Panc1 (cell line): ENCODE measurements around the gene ANK3. TPM values are rescaled to one million over a fixed set of nuclear protein-coding genes. Genes with fewer than 3 reads are reported as not detected.

Source experiments
- ATAC-seq: fragments of 200-7000 bp; cut with Tn5 transposase; 2 replicates; pipeline ENCODE4 v1.9.1; 2020; ENCODE audit warnings: mild to moderate bottlenecking, moderate library complexity
- BruUV-seq: library from RNA; stranded (reverse); fragments of 400-500 nt; replicated peaks from 2 replicates; lab custom pipeline; 2021; lab: Mats Ljungman, UMichigan
- CTCF ChIA-PET: fragments of 300-600 bp; sonication (Branson Sonifier 250); formaldehyde crosslinking; loops from one replicate; lab custom pipeline; 2022; ENCODE audit warnings: antibody characterized with exemption; lab: Charles Lee
- POLR2A ChIA-PET: fragments of 300-600 bp; sonication (Branson Sonifier 250); formaldehyde crosslinking; loops from one replicate; lab custom pipeline; 2022; ENCODE audit warnings: antibody characterized with exemption; lab: Charles Lee
- DNase-seq: peaks from one replicate; pipeline ENCODE4 v3.0.0-alpha.2; 2010; ENCODE audit warnings: low read depth, low spot score
- H3K27ac ChIP-seq: 2 replicates; pipeline ENCODE4 v1.5.1; 2011; ENCODE audit warnings: mild to moderate bottlenecking, low read length, inconsistent platforms
- H3K27me3 ChIP-seq: fragments of 200-500 bp; sonication (Bioruptor generic); 2 replicates; pipeline ENCODE4 v1.6.0; 2014; ENCODE audit warnings: low read length, inconsistent platforms; ENCODE audit not compliant: control insufficient read depth, insufficient read depth
- H3K36me3 ChIP-seq: fragments of 200-500 bp; sonication (Bioruptor generic); 2 replicates; pipeline ENCODE4 v1.5.1; 2014; ENCODE audit warnings: inconsistent platforms, mild to moderate bottlenecking, low read length, moderate library complexity; ENCODE audit not compliant: control insufficient read depth, insufficient read depth
- H3K4me1 ChIP-seq: 2 replicates; pipeline ENCODE4 v1.5.1; 2011; ENCODE audit warnings: inconsistent platforms, mild to moderate bottlenecking, low read length, moderate library complexity; ENCODE audit not compliant: control insufficient read depth, insufficient read depth
- H3K4me3 ChIP-seq, 2 experiments: 2 replicates each; pipeline ENCODE4 v1.5.1; 2011 to 2012; ENCODE audit warnings: low read depth in 2 of 2, low read length in 2 of 2, mild to moderate bottlenecking in 2 of 2, inconsistent platforms in 1 of 2, moderate library complexity in 1 of 2
- H3K9me3 ChIP-seq: fragments of 200-500 bp; sonication (Bioruptor generic); 2 replicates; pipeline ENCODE4 v1.5.1; 2014; ENCODE audit warnings: low read depth, mild to moderate bottlenecking, inconsistent platforms, low read length, moderate library complexity; ENCODE audit not compliant: control insufficient read depth, insufficient read depth
- POLR2AphosphoS5 ChIP-seq: IDR thresholded peaks from 2 replicates; pipeline ENCODE4 v1.6.1; 2012; ENCODE audit warnings: mild to moderate bottlenecking, low read depth, low read length, moderate library complexity
- SIN3A ChIP-seq: IDR thresholded peaks from 2 replicates; pipeline ENCODE4 v1.6.1; 2012; ENCODE audit warnings: low read depth, mild to moderate bottlenecking, low read length, moderate library complexity, borderline replicate concordance; ENCODE audit not compliant: insufficient read depth
- TCF7L2 ChIP-seq: IDR thresholded peaks from 2 replicates; pipeline ENCODE4 v1.6.1; 2011; ENCODE audit warnings: mild to moderate bottlenecking, low read depth, low read length, inconsistent platforms
- in situ Hi-C: cut with HindIII; loops from 2 replicates; pipeline ENCODE4 v1.10.0; 2016; ENCODE audit warnings: low sequenced_read_pairs, low pct_unique_long_range_greater_than_20kb
- intact Hi-C: fragments of 100-400 bp; cut with micrococcal nuclease; formaldehyde crosslinking; loops from one replicate; pipeline ENCODE4 v1.10.0; 2022; ENCODE audit not compliant: unreplicated experiment
- total RNA-seq: library from RNA; stranded (reverse); gene quantifications from one replicate; pipeline ENCODE4 v1.2.1, GENCODE V29; 2021; ENCODE audit not compliant: unreplicated experiment
- TF ChIP-seq, protein P1 (sequence below), 2 experiments: IDR thresholded peaks; 2 replicates each; pipeline ENCODE4 v1.6.1; 2011 to 2012; ENCODE audit warnings: low read depth in 2 of 2, control low read depth in 1 of 2, low read length in 1 of 2, mild to moderate bottlenecking in 1 of 2, moderate library complexity in 1 of 2; ENCODE audit not compliant: insufficient read depth in 1 of 2
- TF ChIP-seq, protein P2 (sequence below): fragments of 450-650 bp; IDR thresholded peaks from 2 replicates; pipeline ENCODE4 v1.5.1; 2017; ENCODE audit warnings: mild to moderate bottlenecking

Gene ANK3
- total RNA-seq, 1 experiment from 2014 or later: 2.5 TPM

GRCh38 chr10:60347270-60347669 is 42.4 kb downstream of the ANK3 start:
- no peak overlapping the region for H3K4me3 ChIP-seq
- H3K36me3 ChIP-seq: no peaks in the 10 kb centered on the region
- peaks cover 2% of the 10 kb centered on the region; the same call in 1 of the 2 replicates for H3K27me3 ChIP-seq
- ATAC-seq (no peak), DNase-seq (no peak)
- BruUV-seq: no TSS peak
- H3K9me3 ChIP-seq: no peaks in the 10 kb centered on the region
- H3K27ac ChIP-seq: no peak overlapping the region
- intact Hi-C loops (no loop called here), in situ Hi-C loops (no loop called here)
- ChIA-PET CTCF (no interaction called here), POLR2A (no interaction called here)
- TF ChIP-seq TCF7L2 (no peak), SIN3A (no peak), POLR2AphosphoS5 (no peak)
- TF ChIP-seq, protein P1, sequence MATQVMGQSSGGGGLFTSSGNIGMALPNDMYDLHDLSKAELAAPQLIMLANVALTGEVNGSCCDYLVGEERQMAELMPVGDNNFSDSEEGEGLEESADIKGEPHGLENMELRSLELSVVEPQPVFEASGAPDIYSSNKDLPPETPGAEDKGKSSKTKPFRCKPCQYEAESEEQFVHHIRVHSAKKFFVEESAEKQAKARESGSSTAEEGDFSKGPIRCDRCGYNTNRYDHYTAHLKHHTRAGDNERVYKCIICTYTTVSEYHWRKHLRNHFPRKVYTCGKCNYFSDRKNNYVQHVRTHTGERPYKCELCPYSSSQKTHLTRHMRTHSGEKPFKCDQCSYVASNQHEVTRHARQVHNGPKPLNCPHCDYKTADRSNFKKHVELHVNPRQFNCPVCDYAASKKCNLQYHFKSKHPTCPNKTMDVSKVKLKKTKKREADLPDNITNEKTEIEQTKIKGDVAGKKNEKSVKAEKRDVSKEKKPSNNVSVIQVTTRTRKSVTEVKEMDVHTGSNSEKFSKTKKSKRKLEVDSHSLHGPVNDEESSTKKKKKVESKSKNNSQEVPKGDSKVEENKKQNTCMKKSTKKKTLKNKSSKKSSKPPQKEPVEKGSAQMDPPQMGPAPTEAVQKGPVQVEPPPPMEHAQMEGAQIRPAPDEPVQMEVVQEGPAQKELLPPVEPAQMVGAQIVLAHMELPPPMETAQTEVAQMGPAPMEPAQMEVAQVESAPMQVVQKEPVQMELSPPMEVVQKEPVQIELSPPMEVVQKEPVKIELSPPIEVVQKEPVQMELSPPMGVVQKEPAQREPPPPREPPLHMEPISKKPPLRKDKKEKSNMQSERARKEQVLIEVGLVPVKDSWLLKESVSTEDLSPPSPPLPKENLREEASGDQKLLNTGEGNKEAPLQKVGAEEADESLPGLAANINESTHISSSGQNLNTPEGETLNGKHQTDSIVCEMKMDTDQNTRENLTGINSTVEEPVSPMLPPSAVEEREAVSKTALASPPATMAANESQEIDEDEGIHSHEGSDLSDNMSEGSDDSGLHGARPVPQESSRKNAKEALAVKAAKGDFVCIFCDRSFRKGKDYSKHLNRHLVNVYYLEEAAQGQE (IDR thresholded peaks at IDR 0.05; ENCODE audit: insufficient read depth in 1 of 2, low read depth in 2 of 2, low read length in 1 of 2): no peak
- TF ChIP-seq, protein P2, sequence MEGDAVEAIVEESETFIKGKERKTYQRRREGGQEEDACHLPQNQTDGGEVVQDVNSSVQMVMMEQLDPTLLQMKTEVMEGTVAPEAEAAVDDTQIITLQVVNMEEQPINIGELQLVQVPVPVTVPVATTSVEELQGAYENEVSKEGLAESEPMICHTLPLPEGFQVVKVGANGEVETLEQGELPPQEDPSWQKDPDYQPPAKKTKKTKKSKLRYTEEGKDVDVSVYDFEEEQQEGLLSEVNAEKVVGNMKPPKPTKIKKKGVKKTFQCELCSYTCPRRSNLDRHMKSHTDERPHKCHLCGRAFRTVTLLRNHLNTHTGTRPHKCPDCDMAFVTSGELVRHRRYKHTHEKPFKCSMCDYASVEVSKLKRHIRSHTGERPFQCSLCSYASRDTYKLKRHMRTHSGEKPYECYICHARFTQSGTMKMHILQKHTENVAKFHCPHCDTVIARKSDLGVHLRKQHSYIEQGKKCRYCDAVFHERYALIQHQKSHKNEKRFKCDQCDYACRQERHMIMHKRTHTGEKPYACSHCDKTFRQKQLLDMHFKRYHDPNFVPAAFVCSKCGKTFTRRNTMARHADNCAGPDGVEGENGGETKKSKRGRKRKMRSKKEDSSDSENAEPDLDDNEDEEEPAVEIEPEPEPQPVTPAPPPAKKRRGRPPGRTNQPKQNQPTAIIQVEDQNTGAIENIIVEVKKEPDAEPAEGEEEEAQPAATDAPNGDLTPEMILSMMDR: no peak
- no peaks in the 10 kb centered on the region for H3K4me1 ChIP-seq

DNA sequence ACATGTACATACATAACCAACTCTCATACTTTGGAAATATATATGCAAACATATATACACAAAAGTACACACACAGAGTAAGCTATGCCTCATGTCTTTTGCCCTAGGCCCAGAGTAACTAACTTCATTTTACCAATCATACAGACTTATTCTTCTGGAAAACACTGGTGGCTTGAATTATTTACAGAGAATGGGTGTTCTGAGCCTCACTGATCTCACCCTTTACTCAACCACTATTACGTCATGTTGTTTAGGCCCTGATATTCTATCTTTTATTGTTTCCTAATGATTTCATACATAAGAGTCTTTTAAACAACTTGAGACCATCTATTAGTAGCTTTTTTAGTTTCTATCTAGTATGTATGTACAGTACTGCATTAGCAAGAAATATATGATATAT is 43.0 kb downstream of the ANK3 start:
- TF ChIP-seq, protein P1 (IDR thresholded peaks at IDR 0.05; ENCODE audit: insufficient read depth in 1 of 2, low read depth in 2 of 2, low read length in 1 of 2): no peak
- TF ChIP-seq TCF7L2 (no peak), POLR2AphosphoS5 (no peak), SIN3A (no peak)
- TF ChIP-seq, protein P2: no peak
- Histone ChIP-seq H3K4me3 (no peak overlapping the region), H3K36me3 (no peaks in the 10 kb centered on the region), H3K4me1 (no peaks in the 10 kb centered on the region), H3K27ac (no peak overlapping the region), H3K27me3 (peaks cover 2% of the 10 kb centered on the region; the same call in 1 of the 2 replicates), H3K9me3 (no peaks in the 10 kb centered on the region)
- CTCF ChIA-PET: no interaction called here
- no TSS peak for BruUV-seq
- intact Hi-C loops (no loop called here), in situ Hi-C loops (no loop called here)
- DNase-seq (no peak), ATAC-seq (no peak)
- POLR2A ChIA-PET: no interaction called here
